HL-60 (cell line): ENCODE measurements around the gene GPD1L.

Experiments
- DNase-seq, 2 experiments: peaks; one replicate each; pipeline ENCODE4 v3.0.0-alpha.2; 2010 to 2020; ENCODE audit warnings: low read depth in 1 of 2, low spot score in 1 of 2
- H3K27ac ChIP-seq: fragments of 250-450 bp; sonication (Bioruptor Pico); replicated peaks from 2 replicates; pipeline ENCODE4 v1.5.1; 2020; ENCODE audit warnings: mild to moderate bottlenecking, moderate library complexity
- H3K27me3 ChIP-seq: fragments of 250-450 bp; sonication (Bioruptor Pico); 2 replicates; pipeline ENCODE4 v1.5.1; 2021; ENCODE audit warnings: mild to moderate bottlenecking, moderate library complexity; ENCODE audit not compliant: insufficient read depth, poor library complexity, severe bottlenecking
- H3K4me3 ChIP-seq: replicated peaks from 2 replicates; pipeline ENCODE4 v1.5.1; 2011; ENCODE audit warnings: mild to moderate bottlenecking, control low read depth, low read length; ENCODE audit not compliant: insufficient read depth
- CTCF ChIP-seq: IDR thresholded peaks from one replicate; pipeline ENCODE4 v1.5.1; 2011; ENCODE audit warnings: low read length, control low read depth, inconsistent platforms; ENCODE audit not compliant: insufficient read depth
- GABPA ChIP-seq: IDR thresholded peaks from 2 replicates; pipeline ENCODE4 v1.6.1; 2012; ENCODE audit warnings: low read depth
- POLR2AphosphoS5 ChIP-seq: IDR thresholded peaks from 2 replicates; pipeline ENCODE4 v1.6.1; 2012; ENCODE audit warnings: low read depth
- SPI1 ChIP-seq: IDR thresholded peaks from 2 replicates; pipeline ENCODE4 v1.6.1; 2012; ENCODE audit warnings: low read depth, mild to moderate bottlenecking, borderline replicate concordance
- TF ChIP-seq, protein P1 (sequence below): IDR thresholded peaks from 2 replicates; pipeline ENCODE4 v1.6.1; 2012; ENCODE audit warnings: low read depth; ENCODE audit not compliant: insufficient replicate concordance

GPD1L gene

DNA sequence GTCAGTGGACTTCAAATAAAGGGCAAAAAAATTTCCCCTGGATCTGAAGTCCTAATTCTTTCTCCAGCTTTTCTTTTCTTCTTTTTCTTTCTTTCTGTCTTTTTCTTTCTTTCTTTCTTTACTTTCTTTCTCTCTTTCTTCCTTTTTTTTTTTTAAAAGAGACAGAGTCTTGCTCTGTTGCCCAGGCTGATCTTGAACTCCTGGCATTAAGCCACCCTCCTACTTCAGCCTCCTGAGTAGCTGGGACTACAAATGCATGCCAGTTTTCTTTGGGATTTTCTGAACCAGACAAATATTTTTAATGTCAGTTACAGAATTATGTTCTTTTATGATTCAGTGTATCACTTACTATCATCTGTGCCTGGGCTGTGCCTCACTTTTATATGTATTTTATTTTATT lies 86.7 kb downstream of the GPD1L start:
- Histone ChIP-seq H3K27me3 (no peaks in the 10 kb centered on the region), H3K27ac (no peak overlapping the region), H3K4me3 (no peak overlapping the region)
- no peak for DNase-seq
- TF ChIP-seq CTCF (no peak), GABPA (no peak), POLR2AphosphoS5 (no peak), SPI1 (no peak)
- TF ChIP-seq, protein P1, sequence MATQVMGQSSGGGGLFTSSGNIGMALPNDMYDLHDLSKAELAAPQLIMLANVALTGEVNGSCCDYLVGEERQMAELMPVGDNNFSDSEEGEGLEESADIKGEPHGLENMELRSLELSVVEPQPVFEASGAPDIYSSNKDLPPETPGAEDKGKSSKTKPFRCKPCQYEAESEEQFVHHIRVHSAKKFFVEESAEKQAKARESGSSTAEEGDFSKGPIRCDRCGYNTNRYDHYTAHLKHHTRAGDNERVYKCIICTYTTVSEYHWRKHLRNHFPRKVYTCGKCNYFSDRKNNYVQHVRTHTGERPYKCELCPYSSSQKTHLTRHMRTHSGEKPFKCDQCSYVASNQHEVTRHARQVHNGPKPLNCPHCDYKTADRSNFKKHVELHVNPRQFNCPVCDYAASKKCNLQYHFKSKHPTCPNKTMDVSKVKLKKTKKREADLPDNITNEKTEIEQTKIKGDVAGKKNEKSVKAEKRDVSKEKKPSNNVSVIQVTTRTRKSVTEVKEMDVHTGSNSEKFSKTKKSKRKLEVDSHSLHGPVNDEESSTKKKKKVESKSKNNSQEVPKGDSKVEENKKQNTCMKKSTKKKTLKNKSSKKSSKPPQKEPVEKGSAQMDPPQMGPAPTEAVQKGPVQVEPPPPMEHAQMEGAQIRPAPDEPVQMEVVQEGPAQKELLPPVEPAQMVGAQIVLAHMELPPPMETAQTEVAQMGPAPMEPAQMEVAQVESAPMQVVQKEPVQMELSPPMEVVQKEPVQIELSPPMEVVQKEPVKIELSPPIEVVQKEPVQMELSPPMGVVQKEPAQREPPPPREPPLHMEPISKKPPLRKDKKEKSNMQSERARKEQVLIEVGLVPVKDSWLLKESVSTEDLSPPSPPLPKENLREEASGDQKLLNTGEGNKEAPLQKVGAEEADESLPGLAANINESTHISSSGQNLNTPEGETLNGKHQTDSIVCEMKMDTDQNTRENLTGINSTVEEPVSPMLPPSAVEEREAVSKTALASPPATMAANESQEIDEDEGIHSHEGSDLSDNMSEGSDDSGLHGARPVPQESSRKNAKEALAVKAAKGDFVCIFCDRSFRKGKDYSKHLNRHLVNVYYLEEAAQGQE, result no peak

DNA sequence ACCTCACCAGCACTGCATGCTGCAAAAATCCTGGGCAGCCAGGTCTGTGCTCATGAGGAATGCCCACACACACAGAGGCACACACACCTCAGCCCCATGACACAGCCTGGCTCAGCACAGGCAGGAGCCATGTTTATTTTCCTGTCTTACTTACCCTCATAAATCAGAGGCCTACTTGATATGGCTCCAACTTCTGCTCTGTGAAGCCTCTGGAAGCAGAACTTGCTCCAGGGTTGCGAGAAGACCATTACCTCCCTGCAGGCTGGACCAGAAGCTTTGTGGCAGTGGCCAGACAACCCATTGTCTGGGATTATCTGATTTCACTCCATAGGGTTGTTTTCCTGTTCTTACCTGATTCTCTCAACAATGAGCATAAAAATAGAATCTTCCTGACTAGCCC lies 88.2 kb downstream of the GPD1L start:
- TF ChIP-seq GABPA, result no peak
- no peak for TF ChIP-seq POLR2AphosphoS5
- no peak for TF ChIP-seq SPI1
- TF ChIP-seq, protein P1, result no peak
- TF ChIP-seq CTCF, result no peak
- Histone ChIP-seq H3K27me3 (no peaks in the 10 kb centered on the region), H3K27ac (no peak overlapping the region), H3K4me3 (no peak overlapping the region)
- no peak for DNase-seq

GRCh38 chr3:32195995-32196540 lies 89.6 kb downstream of the GPD1L start:
- DNase-seq, result no peak
- TF ChIP-seq POLR2AphosphoS5 (no peak), CTCF (no peak), SPI1 (no peak), GABPA (no peak)
- TF ChIP-seq, protein P1, result no peak

More at GRCh38 chr3:32195995-32196540, 89.6 kb downstream of the GPD1L start:
- Histone ChIP-seq H3K27ac (no peak overlapping the region), H3K4me3 (no peak overlapping the region), H3K27me3 (no peaks in the 10 kb centered on the region)
